GM13976 (cell line): ENCODE data around the gene CRY1.
"Not testable (repeated sequence)": the region's sequence is repeated elsewhere in the genome, so short reads cannot be mapped to it uniquely, and the experiment has no call there.

Experiments used
- DNase-seq: peaks from one replicate; pipeline ENCODE4 v3.0.0; 2012; ENCODE audit warnings: low spot score
- in situ Hi-C: fragments of 300-500 bp; cut with MboI; formaldehyde crosslinking; loops from one replicate; pipeline ENCODE4 v1.12.0; 2022; ENCODE audit warnings: low sequenced_read_pairs, mixed read lengths, inconsistent platforms; ENCODE audit not compliant: unreplicated experiment
- TF ChIP-seq, protein P1 (sequence below): IDR thresholded peaks from 2 replicates; pipeline ENCODE4 v1.5.1; 2012; ENCODE audit warnings: borderline replicate concordance, mild to moderate bottlenecking; ENCODE audit not compliant: insufficient read depth; ENCODE audit errors: extremely low read depth, missing control alignments, control extremely low read depth

CRY1 gene

DNA sequence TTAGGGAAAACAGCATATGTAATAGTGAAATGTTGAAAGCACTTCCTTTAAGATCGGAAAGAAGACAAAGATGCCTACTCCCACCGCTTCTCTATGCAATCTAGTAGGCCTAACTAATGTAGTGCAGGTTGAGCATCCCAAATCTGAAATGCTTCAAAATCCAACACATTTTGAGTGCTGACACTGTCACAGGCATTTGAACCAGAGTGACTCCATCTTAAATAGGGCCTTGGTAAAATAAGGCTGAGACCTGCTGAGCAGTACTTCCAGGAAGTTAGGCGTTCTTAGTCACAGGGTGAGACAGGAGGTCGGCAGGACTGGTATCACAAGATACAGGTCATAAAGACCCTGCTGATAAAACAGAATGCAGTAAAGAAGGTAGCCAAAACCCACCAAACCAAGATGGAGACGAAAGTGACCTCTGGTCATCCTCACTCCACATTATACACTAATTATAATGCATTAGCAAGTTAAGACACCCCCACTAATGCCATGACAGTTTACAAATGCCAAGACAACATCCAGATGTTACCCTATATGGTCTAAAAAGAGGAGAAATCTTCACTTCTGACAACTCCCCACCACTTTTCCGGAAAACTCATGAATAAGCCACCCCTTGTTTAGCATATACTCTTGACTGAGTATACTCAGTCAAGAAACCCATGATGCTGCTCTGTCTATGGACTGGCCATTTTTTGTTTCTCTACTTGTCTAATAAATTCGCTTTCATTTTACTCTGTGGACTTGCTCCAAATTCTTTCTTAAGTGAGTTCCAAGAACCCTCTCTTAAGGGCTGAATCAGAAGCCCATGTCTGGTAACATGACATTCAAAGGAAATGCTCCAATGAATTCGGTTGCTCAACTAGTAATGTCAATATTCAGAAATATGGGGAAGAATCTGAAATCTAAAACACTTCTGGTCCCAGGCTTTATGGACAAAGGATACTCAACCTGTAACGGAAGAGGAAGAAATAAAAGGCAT lies 59.3 kb downstream of the CRY1 start:
- TF ChIP-seq, protein P1, sequence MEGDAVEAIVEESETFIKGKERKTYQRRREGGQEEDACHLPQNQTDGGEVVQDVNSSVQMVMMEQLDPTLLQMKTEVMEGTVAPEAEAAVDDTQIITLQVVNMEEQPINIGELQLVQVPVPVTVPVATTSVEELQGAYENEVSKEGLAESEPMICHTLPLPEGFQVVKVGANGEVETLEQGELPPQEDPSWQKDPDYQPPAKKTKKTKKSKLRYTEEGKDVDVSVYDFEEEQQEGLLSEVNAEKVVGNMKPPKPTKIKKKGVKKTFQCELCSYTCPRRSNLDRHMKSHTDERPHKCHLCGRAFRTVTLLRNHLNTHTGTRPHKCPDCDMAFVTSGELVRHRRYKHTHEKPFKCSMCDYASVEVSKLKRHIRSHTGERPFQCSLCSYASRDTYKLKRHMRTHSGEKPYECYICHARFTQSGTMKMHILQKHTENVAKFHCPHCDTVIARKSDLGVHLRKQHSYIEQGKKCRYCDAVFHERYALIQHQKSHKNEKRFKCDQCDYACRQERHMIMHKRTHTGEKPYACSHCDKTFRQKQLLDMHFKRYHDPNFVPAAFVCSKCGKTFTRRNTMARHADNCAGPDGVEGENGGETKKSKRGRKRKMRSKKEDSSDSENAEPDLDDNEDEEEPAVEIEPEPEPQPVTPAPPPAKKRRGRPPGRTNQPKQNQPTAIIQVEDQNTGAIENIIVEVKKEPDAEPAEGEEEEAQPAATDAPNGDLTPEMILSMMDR, result no peak
- DNase-seq, result no peak
- in situ Hi-C loops, result no loop called here

DNA sequence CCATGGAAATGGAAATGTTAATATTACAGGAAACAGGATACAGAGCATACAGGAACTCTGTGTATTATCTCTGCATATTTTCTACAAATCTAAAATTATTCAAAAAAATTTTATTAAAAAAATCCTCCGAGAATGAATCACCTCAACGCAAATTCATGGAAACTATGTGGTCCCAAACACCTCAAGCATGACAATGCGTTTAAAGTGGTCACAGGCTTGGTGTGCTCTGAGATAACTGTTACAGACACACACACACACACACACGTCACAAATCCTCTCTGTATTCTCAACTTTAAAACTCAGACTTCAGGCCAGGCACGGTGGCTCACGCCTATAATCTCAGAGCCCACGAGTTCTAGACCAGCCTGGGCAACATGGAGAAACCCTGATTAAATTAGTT lies 61.1 kb downstream of the CRY1 start:
- DNase-seq, result no peak
- TF ChIP-seq, protein P1, result no peak
- in situ Hi-C loops, result no loop called here

DNA sequence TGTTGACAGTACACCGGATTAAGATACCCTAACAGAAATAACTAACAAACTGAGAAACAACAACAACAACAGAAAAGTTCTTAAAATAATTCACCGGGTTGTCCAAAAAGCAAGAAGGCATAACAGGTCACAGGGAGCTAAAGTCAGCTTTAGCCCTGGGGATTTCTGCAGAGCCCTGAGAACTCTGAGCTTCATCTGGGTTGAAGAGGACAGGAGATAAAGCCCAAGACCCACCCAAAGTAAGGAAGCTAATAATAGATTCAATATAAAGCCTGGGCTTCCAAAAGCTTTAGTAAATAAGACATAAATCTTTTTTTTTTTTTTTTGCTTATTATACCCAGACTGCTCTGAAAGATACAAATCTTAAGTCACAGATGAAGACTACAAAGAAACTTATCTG lies 62.3 kb downstream of the CRY1 start:
- DNase-seq, result no peak
- in situ Hi-C loops, result no loop called here
- TF ChIP-seq, protein P1, result no peak

DNA sequence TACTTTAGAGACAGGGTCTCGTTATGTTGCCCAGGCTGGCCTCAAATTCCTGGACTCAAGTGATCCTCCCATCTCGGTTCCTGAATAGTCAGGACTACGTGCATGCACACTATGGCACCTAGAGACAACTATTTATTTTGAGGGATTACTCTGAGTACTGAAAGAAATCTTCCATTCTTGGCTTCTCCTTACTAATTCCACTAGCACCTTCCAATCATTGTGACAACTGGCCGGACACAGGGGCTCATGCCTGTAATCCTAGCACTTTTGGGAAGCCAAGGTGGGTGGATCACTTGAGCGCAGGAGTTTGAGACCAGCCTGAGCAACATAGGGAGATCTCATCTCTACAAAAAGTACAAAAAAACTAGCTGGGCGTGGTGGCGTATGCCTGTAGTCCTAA lies 64.3 kb downstream of the CRY1 start:
- in situ Hi-C loops, result no loop called here
- TF ChIP-seq, protein P1, result no peak
- no peak for DNase-seq

DNA sequence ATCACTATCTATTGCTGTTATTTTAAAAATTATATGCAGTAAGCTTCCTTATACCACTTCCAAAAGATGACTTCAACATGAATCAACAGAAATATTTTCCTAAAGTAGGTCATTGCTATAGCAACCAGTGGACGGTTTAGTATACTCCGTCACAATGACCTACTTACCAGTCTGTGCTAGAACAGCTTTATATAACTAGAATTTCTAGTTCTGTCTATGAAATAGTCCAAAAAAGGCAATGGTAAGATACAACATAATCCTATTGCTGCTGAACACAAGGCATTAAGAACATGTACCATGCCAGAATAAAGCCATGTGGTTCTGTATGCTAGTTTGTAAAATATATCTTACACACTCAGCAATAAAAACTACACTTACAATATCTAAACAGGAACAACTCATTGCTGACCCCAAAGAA lies 65.7 kb downstream of the CRY1 start:
- TF ChIP-seq, protein P1, result no peak
- no peak for DNase-seq
- in situ Hi-C loops, result no loop called here

DNA sequence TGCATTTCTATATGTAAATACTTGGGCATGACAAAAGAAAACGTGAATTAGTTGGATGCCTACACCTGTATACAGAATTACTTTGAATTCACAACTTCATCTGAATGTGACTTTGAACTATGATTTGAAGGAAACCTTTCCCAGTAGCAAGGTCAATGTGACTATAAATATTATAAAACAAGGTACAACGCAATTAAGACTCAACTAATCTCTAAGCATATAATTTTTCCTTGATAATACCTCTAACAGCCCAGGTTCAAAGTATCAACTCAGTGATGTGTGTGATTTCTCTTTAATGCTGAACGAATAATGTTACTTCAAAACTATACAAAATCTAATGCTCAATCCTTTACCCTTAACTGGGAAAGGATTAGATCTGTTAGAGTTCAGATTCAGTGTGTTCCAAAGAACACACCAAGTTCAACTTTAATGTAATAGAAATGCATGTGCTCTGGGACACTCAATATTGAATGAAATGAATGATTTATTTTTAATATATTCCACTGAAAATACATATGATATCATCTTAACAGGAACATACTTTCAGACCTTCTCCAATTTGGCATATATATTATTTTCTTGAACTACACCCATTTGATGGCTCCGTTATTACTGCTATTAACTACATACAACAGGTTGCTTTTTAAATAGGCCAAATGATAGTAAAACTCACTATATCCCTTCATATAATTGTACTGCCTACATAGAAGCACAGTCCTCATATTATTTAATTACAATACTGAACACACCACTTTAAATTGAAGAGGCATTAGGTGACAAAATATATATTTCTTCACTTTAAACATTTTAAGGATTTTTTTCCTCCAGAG lies 66.3 kb downstream of the CRY1 start:
- in situ Hi-C loops, result no loop called here
- TF ChIP-seq, protein P1, result no peak
- DNase-seq, result no peak

DNA sequence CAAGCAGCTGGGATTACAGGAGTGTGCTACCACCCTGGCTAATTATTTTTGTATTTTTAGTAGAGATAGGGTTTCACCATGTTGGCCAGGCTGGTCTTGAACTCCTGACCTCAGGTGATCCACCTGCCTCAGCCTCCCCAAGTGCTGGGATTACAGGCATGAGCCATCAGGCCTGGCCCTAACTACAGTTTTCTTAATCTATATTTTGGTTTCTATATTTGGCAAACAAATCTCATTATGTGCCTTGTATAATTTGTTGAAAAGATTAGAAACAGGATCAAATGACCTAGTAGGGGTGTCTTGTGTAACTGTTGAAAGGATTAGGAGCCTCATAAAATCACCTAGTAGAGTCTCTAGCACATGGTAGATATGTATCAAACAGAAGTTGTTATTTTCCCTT lies 67.0 kb downstream of the CRY1 start:
- in situ Hi-C loops, DNase-seq: not testable (repeated sequence)
